Activated T-cell treated with anti-CD3 and anti-CD28 coated beads for 4 hours (primary cell): ENCODE measurements around the gene COL18A1.

Experiments
- DNase-seq: peaks from one replicate; pipeline ENCODE4 v3.0.0-alpha.2; 2020

The COL18A1 gene

GRCh38 chr21:45457161-45457831 is 52.3 kb downstream of the COL18A1 start:
- no peak for DNase-seq

GRCh38 chr21:45457832-45458172 is 52.8 kb downstream of the COL18A1 start:
- DNase-seq = no peak

- DNase-seq = no peak
Observed at GRCh38 chr21:45458281-45459170, 53.6 kb downstream of the COL18A1 start.

- no peak for DNase-seq
Observed at GRCh38 chr21:45459171-45460010, 54.4 kb downstream of the COL18A1 start.

GRCh38 chr21:45460011-45460565 is 55.1 kb downstream of the COL18A1 start:
- no peak for DNase-seq

GRCh38 chr21:45460611-45461368 is 55.8 kb downstream of the COL18A1 start:
- DNase-seq = no peak

- DNase-seq = no peak
Observed at GRCh38 chr21:45461369-45461750, 56.4 kb downstream of the COL18A1 start.

GRCh38 chr21:45461806-45462341 is 56.9 kb downstream of the COL18A1 start:
- no peak for DNase-seq

GRCh38 chr21:45463871-45464270 is 58.9 kb downstream of the COL18A1 start:
- DNase-seq = no peak

- no peak for DNase-seq
Observed at GRCh38 chr21:45464309-45464708, 59.3 kb downstream of the COL18A1 start.

- no peak for DNase-seq
Observed at GRCh38 chr21:45465105-45465504, 60.1 kb downstream of the COL18A1 start.

GRCh38 chr21:45465611-45466329 is 60.8 kb downstream of the COL18A1 start:
- DNase-seq = no peak

- no peak for DNase-seq
Observed at GRCh38 chr21:45466330-45467220, 61.6 kb downstream of the COL18A1 start.

GRCh38 chr21:45467221-45467779 is 62.3 kb downstream of the COL18A1 start:
- DNase-seq = no peak

- DNase-seq = no peak
Observed at GRCh38 chr21:45468051-45468970, 63.3 kb downstream of the COL18A1 start.

- DNase-seq = no peak
Observed at GRCh38 chr21:45468971-45469272, 64.0 kb downstream of the COL18A1 start.

GRCh38 chr21:45469273-45470086 is 64.5 kb downstream of the COL18A1 start:
- no peak for DNase-seq

GRCh38 chr21:45470087-45470515 is 65.1 kb downstream of the COL18A1 start:
- no peak for DNase-seq
